ENCODE results near the gene PCYT2. TPM values are rescaled to one million over a fixed set of nuclear protein-coding genes. Genes with fewer than 3 reads are reported as not detected.

PCYT2 gene
- total and polyA plus RNA-seq, 9 of the 15 experiments (the other 6 are each of a cell fraction or from before 2014, with no cell fraction given), result 0.92 to 134 (median 82.5) TPM

DNA sequence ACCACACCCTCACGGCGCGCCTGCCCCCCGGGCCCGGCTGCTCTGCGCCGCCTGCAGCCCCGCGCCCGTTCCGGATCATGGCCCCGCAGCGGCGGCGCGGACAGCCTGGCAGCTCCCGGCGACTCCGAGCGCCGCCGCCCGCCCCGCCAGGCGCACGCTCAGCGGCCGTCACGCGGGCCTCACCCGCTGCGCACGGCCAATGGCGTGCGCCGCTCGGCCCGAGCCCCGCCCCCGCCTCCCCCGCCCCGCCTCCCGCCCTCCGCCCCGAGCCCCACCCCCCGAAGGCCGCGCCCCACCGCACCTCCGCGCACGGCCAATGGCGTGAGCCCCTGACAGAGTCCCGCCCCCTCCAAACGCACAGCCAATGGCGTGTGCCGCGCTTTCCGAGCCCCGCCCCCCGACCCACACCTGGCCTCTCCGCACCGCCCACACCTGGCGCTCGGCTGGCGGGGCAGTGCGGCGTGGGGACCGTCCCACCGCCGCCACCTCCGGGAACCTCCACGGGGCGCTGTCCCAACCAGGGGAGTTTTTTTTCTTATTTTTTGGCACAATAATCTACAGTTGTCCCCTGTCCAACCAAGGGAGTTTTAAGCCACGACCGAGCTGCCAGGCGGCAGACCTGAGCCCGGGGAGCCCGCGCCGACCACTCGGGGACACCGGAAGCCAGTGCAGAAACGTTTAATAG lies at the start of gene PCYT2 (continued):
- TF ChIP-seq ZBED1 (IDR thresholded peaks at IDR 0.05), result peak; percentile 51; the same call in 1 of the 2 replicates
- TF ChIP-seq, protein P1, sequence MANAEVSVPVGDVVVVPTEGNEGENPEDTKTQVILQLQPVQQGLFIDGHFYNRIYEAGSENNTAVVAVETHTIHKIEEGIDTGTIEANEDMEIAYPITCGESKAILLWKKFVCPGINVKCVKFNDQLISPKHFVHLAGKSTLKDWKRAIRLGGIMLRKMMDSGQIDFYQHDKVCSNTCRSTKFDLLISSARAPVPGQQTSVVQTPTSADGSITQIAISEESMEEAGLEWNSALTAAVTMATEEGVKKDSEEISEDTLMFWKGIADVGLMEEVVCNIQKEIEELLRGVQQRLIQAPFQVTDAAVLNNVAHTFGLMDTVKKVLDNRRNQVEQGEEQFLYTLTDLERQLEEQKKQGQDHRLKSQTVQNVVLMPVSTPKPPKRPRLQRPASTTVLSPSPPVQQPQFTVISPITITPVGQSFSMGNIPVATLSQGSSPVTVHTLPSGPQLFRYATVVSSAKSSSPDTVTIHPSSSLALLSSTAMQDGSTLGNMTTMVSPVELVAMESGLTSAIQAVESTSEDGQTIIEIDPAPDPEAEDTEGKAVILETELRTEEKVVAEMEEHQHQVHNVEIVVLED (CRISPR knock-in tag; IDR thresholded peaks at IDR 0.05), result peak; percentile 73
- peak; percentile 72 for TF ChIP-seq HMGN3 (IDR thresholded peaks at IDR 0.05; ENCODE audit: borderline replicate concordance, extremely low read depth, insufficient read length, low read depth, low read length)
- peak in 1 of 2 experiments; percentile 65; a peak in 1 of 4 replicates for TF ChIP-seq SIN3A (IDR thresholded peaks at IDR 0.05; ENCODE audit: borderline replicate concordance in 2 of 2, control insufficient read depth in 1 of 2, low read depth in 2 of 2, low read length in 2 of 2)
- TF ChIP-seq HNRNPLL (IDR thresholded peaks at IDR 0.05; ENCODE audit: low read depth, low read length, poor library complexity, severe bottlenecking), result no peak
- peak; percentile 42; the same call in 1 of the 2 replicates for TF ChIP-seq POLR2A (conservative IDR thresholded peaks at IDR 0.05)
- TF ChIP-seq NFYB (IDR thresholded peaks at IDR 0.05; ENCODE audit: extremely low read depth, insufficient read length), result peak; percentile 31
- TF ChIP-seq, protein P2, sequence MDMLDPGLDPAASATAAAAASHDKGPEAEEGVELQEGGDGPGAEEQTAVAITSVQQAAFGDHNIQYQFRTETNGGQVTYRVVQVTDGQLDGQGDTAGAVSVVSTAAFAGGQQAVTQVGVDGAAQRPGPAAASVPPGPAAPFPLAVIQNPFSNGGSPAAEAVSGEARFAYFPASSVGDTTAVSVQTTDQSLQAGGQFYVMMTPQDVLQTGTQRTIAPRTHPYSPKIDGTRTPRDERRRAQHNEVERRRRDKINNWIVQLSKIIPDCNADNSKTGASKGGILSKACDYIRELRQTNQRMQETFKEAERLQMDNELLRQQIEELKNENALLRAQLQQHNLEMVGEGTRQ (CRISPR knock-in tag; IDR thresholded peaks at IDR 0.05), result no peak
- TF ChIP-seq ZNF778 (CRISPR knock-in tag; IDR thresholded peaks at IDR 0.05), result no peak
- peak; percentile 27 for TF ChIP-seq TAF1 (IDR thresholded peaks at IDR 0.05; ENCODE audit: control insufficient read depth, extremely low read depth, insufficient read depth, low read length, severe bottlenecking)
- TF ChIP-seq FOSL1 (tag; conservative IDR thresholded peaks at IDR 0.05), result no peak
- peak; percentile 64; the same call in 1 of the 2 replicates for TF ChIP-seq BHLHE40 (IDR thresholded peaks at IDR 0.05; ENCODE audit: low read length)
- TF ChIP-seq POLR2AphosphoS5 (IDR thresholded peaks at IDR 0.05; ENCODE audit: control insufficient read depth, insufficient read depth, low read depth, low read length), result 0 out of 2 replicates have a peak, but pooled peaks have one; percentile 31
- peak; percentile 18 for TF ChIP-seq DACH1 (IDR thresholded peaks at IDR 0.05; ENCODE audit: partially characterized antibody)
- peak; percentile 41 for TF ChIP-seq POLR2B (IDR thresholded peaks at IDR 0.05; ENCODE audit: low read depth, partially characterized antibody)
- TF ChIP-seq, protein P3, sequence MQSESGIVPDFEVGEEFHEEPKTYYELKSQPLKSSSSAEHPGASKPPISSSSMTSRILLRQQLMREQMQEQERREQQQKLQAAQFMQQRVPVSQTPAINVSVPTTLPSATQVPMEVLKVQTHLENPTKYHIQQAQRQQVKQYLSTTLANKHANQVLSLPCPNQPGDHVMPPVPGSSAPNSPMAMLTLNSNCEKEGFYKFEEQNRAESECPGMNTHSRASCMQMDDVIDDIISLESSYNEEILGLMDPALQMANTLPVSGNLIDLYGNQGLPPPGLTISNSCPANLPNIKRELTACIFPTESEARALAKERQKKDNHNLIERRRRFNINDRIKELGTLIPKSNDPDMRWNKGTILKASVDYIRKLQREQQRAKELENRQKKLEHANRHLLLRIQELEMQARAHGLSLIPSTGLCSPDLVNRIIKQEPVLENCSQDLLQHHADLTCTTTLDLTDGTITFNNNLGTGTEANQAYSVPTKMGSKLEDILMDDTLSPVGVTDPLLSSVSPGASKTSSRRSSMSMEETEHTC (IDR thresholded peaks at IDR 0.05), result no peak
- TF ChIP-seq FOXM1 (IDR thresholded peaks at IDR 0.05; ENCODE audit: low read depth), result no peak
- TF ChIP-seq FOXM1 (CRISPR knock-in tag; IDR thresholded peaks at IDR 0.05; ENCODE audit: low read depth), result 0 out of 2 replicates have a peak, but pooled peaks have one; percentile 38
- TF ChIP-seq MAZ (CRISPR knock-in tag; conservative IDR thresholded peaks at IDR 0.05 in 1 of 2, IDR thresholded peaks at IDR 0.05 in 1 of 2), result peak in 1 of 2 experiments; percentile 50; a peak in 1 of 4 replicates
- 0 out of 2 replicates have a peak, but pooled peaks have one; percentile 36 for TF ChIP-seq FOXP1 (CRISPR knock-in tag; IDR thresholded peaks at IDR 0.05)
- TF ChIP-seq YY1 (IDR thresholded peaks at IDR 0.05; ENCODE audit: borderline replicate concordance in 1 of 3, control insufficient read depth in 1 of 3, extremely low read depth in 1 of 3, insufficient read depth in 3 of 3, insufficient read length in 1 of 3, insufficient replicate concordance in 2 of 3, low read depth in 1 of 3, low read length in 2 of 3), result peak in 2 of 3 experiments; percentile 11 to 50
- no peak for TF ChIP-seq SMAD1 (IDR thresholded peaks at IDR 0.05; ENCODE audit: low read depth, low read length, partially characterized antibody)
